ENCODE measurements around the gene ATP23. TPM values are rescaled to one million over a fixed set of nuclear protein-coding genes. Genes with fewer than 3 reads are reported as not detected.

ATP23 gene
- total RNA-seq, 1 experiment from 2014 or later, result 6.1 TPM

GRCh38 chr12:57904848-57905811 is 36.2 kb upstream of the ATP23 start:
- DNase-seq (ENCODE audit: low spot score), result peak; percentile 89
- peaks cover 5% of the 10 kb centered on the region for H3K4me1 Mint-ChIP-seq
- CTCF ChIA-PET, result interaction anchor here (0.6 to 4.2 kb wide), 14 partner anchors 10 to 122 kb away, joined by 3 to 26 read pairs (median 4); partner anchors contain the start of gene TSFM
- no peaks in the 10 kb centered on the region for H3K9me3 Mint-ChIP-seq
- H3K27me3 Mint-ChIP-seq (ENCODE audit: low read depth), result peaks cover 14% of the 10 kb centered on the region
- ATAC-seq, result peak; percentile 94
- H3K27ac Mint-ChIP-seq, result no peak overlapping the region
- no peak overlapping the region; the same call in 1 of the 2 replicates for H3K4me3 Mint-ChIP-seq
- POLR2A ChIA-PET, result no interaction called here
- H3K36me3 Mint-ChIP-seq, result no peaks in the 10 kb centered on the region
- TF ChIP-seq, protein P1, sequence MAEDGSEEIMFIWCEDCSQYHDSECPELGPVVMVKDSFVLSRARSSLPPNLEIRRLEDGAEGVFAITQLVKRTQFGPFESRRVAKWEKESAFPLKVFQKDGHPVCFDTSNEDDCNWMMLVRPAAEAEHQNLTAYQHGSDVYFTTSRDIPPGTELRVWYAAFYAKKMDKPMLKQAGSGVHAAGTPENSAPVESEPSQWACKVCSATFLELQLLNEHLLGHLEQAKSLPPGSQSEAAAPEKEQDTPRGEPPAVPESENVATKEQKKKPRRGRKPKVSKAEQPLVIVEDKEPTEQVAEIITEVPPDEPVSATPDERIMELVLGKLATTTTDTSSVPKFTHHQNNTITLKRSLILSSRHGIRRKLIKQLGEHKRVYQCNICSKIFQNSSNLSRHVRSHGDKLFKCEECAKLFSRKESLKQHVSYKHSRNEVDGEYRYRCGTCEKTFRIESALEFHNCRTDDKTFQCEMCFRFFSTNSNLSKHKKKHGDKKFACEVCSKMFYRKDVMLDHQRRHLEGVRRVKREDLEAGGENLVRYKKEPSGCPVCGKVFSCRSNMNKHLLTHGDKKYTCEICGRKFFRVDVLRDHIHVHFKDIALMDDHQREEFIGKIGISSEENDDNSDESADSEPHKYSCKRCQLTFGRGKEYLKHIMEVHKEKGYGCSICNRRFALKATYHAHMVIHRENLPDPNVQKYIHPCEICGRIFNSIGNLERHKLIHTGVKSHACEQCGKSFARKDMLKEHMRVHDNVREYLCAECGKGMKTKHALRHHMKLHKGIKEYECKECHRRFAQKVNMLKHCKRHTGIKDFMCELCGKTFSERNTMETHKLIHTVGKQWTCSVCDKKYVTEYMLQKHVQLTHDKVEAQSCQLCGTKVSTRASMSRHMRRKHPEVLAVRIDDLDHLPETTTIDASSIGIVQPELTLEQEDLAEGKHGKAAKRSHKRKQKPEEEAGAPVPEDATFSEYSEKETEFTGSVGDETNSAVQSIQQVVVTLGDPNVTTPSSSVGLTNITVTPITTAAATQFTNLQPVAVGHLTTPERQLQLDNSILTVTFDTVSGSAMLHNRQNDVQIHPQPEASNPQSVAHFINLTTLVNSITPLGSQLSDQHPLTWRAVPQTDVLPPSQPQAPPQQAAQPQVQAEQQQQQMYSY (CRISPR knock-in tag; IDR thresholded peaks at IDR 0.05), result no peak
- TF ChIP-seq NFE2L1 (CRISPR knock-in tag; IDR thresholded peaks at IDR 0.05) (no peak), TCF7 (CRISPR knock-in tag; IDR thresholded peaks at IDR 0.05; ENCODE audit: low read depth) (no peak), HMGXB4 (CRISPR knock-in tag; IDR thresholded peaks at IDR 0.05) (0 out of 2 replicates have a peak, but pooled peaks have one; percentile 35), ZNF512 (CRISPR knock-in tag; IDR thresholded peaks at IDR 0.05; ENCODE audit: borderline replicate concordance) (no peak), NFYB (CRISPR knock-in tag; conservative IDR thresholded peaks at IDR 0.05; ENCODE audit: low read depth) (no peak), RELA (CRISPR knock-in tag; IDR thresholded peaks at IDR 0.05; ENCODE audit: borderline replicate concordance) (no peak), NR1H2 (CRISPR knock-in tag; IDR thresholded peaks at IDR 0.05) (no peak), TEAD1 (CRISPR knock-in tag; IDR thresholded peaks at IDR 0.05) (no peak), CREM (CRISPR knock-in tag; IDR thresholded peaks at IDR 0.05) (0 out of 2 replicates have a peak, but pooled peaks have one; percentile 42), ZBTB21 (CRISPR knock-in tag; IDR thresholded peaks at IDR 0.05; ENCODE audit: borderline replicate concordance) (no peak), OVOL2 (CRISPR knock-in tag; IDR thresholded peaks at IDR 0.05; ENCODE audit: borderline replicate concordance) (no peak), SP1 (CRISPR knock-in tag; conservative IDR thresholded peaks at IDR 0.05) (peak; percentile 60), NR2C2 (CRISPR knock-in tag; IDR thresholded peaks at IDR 0.05) (no peak), RORB (CRISPR knock-in tag; IDR thresholded peaks at IDR 0.05) (no peak), AFF4 (CRISPR knock-in tag; IDR thresholded peaks at IDR 0.05; ENCODE audit: borderline replicate concordance) (no peak), USF2 (CRISPR knock-in tag; IDR thresholded peaks at IDR 0.05) (peak; percentile 84), TEAD4 (CRISPR knock-in tag; IDR thresholded peaks at IDR 0.05) (no peak)
- TF ChIP-seq, protein P2, sequence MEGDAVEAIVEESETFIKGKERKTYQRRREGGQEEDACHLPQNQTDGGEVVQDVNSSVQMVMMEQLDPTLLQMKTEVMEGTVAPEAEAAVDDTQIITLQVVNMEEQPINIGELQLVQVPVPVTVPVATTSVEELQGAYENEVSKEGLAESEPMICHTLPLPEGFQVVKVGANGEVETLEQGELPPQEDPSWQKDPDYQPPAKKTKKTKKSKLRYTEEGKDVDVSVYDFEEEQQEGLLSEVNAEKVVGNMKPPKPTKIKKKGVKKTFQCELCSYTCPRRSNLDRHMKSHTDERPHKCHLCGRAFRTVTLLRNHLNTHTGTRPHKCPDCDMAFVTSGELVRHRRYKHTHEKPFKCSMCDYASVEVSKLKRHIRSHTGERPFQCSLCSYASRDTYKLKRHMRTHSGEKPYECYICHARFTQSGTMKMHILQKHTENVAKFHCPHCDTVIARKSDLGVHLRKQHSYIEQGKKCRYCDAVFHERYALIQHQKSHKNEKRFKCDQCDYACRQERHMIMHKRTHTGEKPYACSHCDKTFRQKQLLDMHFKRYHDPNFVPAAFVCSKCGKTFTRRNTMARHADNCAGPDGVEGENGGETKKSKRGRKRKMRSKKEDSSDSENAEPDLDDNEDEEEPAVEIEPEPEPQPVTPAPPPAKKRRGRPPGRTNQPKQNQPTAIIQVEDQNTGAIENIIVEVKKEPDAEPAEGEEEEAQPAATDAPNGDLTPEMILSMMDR (IDR thresholded peaks at IDR 0.05), result peak; percentile 100
- TF ChIP-seq, protein P3, sequence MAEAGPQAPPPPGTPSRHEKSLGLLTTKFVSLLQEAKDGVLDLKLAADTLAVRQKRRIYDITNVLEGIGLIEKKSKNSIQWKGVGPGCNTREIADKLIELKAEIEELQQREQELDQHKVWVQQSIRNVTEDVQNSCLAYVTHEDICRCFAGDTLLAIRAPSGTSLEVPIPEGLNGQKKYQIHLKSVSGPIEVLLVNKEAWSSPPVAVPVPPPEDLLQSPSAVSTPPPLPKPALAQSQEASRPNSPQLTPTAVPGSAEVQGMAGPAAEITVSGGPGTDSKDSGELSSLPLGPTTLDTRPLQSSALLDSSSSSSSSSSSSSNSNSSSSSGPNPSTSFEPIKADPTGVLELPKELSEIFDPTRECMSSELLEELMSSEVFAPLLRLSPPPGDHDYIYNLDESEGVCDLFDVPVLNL (CRISPR knock-in tag; IDR thresholded peaks at IDR 0.05; ENCODE audit: borderline replicate concordance, low read depth), result no peak

Data from WTC11 (cell line).